Neural cell (in vitro differentiated cells): Measurements from ENCODE around the gene GCN1. TPM values are rescaled to one million over a fixed set of nuclear protein-coding genes. Genes with fewer than 3 reads are reported as not detected.

ENCODE experiments used
- H2AFZ ChIP-seq: fragments of 200-600, 300-800 bp; sonication (generic), shearing (Covaris generic); 2 replicates; pipeline ENCODE4 v1.6.0; 2014; ENCODE audit warnings: low read depth, mild to moderate bottlenecking, antibody characterized with exemption, low read length, moderate library complexity
- H3F3A ChIP-seq: fragments of 200-600 bp; shearing (Covaris generic); 2 replicates; pipeline ENCODE4 v1.6.1; 2016; ENCODE audit warnings: mild to moderate bottlenecking, moderate library complexity, mixed read lengths, antibody characterized with exemption, low read length; ENCODE audit not compliant: insufficient read depth, poor library complexity, severe bottlenecking
- H3K27ac ChIP-seq: fragments of 200-600, 300-800 bp; sonication (generic), shearing (Covaris generic); 2 replicates; pipeline ENCODE4 v1.5.1; 2014; ENCODE audit warnings: mild to moderate bottlenecking, low read length, moderate library complexity
- H3K27me3 ChIP-seq: fragments of 300-800, 200-600 bp; sonication (generic), shearing (Covaris generic); 2 replicates; pipeline ENCODE4 v1.6.0; 2014; ENCODE audit warnings: mild to moderate bottlenecking, low read depth, low read length, moderate library complexity; ENCODE audit not compliant: insufficient read depth
- H3K36me3 ChIP-seq: fragments of 300-800, 200-600 bp; sonication (generic), shearing (Covaris generic); 2 replicates; pipeline ENCODE4 v1.5.1; 2014; ENCODE audit warnings: mild to moderate bottlenecking, antibody characterized with exemption, low read length, moderate library complexity; ENCODE audit not compliant: insufficient read depth
- H3K4me2 ChIP-seq: fragments of 300-800, 200-600 bp; sonication (generic), shearing (Covaris generic); 2 replicates; pipeline ENCODE4 v1.6.0; 2014; ENCODE audit warnings: mild to moderate bottlenecking, low read length
- H3K4me3 ChIP-seq: fragments of 300-800, 200-600 bp; sonication (generic), shearing (Covaris generic); 2 replicates; pipeline ENCODE4 v1.5.1; 2014; ENCODE audit warnings: mild to moderate bottlenecking, low read length, moderate library complexity
- H3K79me2 ChIP-seq: fragments of 200-600 bp; shearing (Covaris generic); replicated peaks from 2 replicates; pipeline ENCODE4 v1.6.0; 2014; ENCODE audit warnings: mild to moderate bottlenecking, low read length, moderate library complexity; ENCODE audit not compliant: insufficient read depth
- H3K9ac ChIP-seq: fragments of 300-800, 200-600 bp; sonication (generic), shearing (Covaris generic); 2 replicates; pipeline ENCODE4 v1.6.1; 2016; ENCODE audit warnings: mild to moderate bottlenecking, low read length, mixed read lengths
- H3K9me2 ChIP-seq: fragments of 200-600 bp; shearing (Covaris generic); 2 replicates; pipeline ENCODE4 v1.6.1; 2016; ENCODE audit warnings: mild to moderate bottlenecking, low read length, mixed read lengths; ENCODE audit not compliant: insufficient read depth
- H3K9me3 ChIP-seq: fragments of 200-600, 300-800 bp; sonication (generic), shearing (Covaris generic); 2 replicates; pipeline ENCODE4 v1.6.1; 2016; ENCODE audit warnings: mild to moderate bottlenecking, mixed run types, low read length, moderate library complexity, mixed read lengths
- H4K20me1 ChIP-seq: fragments of 200-600 bp; shearing (Covaris generic); 2 replicates; pipeline ENCODE4 v1.6.1; 2016; ENCODE audit warnings: mild to moderate bottlenecking, mixed run types; ENCODE audit not compliant: insufficient read depth
- EP300 ChIP-seq: fragments of 450-650 bp; conservative IDR thresholded peaks from 2 replicates; pipeline ENCODE4 v1.6.1; 2014; ENCODE audit warnings: antibody characterized with exemption, mild to moderate bottlenecking, moderate library complexity; ENCODE audit not compliant: poor library complexity, severe bottlenecking
- EZH2 ChIP-seq: fragments of 200-600, 300-800 bp; shearing (Covaris generic), sonication (generic); IDR thresholded peaks from 2 replicates; pipeline ENCODE4 v1.6.1; 2014; ENCODE audit warnings: antibody characterized with exemption, low read length, borderline replicate concordance, mild to moderate bottlenecking; ENCODE audit not compliant: insufficient read depth, poor library complexity, severe bottlenecking
- MXI1 ChIP-seq: fragments of 450-650 bp; conservative IDR thresholded peaks from 2 replicates; pipeline ENCODE4 v1.6.1; 2014; ENCODE audit warnings: antibody characterized with exemption, mild to moderate bottlenecking; ENCODE audit not compliant: poor library complexity, severe bottlenecking
- POLR2AphosphoS5 ChIP-seq: IDR thresholded peaks from 2 replicates; pipeline ENCODE4 v1.6.1; 2012
- RAD21 ChIP-seq: fragments of 450-650 bp; conservative IDR thresholded peaks from 2 replicates; pipeline ENCODE4 v1.6.1; 2014; ENCODE audit warnings: antibody characterized with exemption, mild to moderate bottlenecking, moderate library complexity
- SMC3 ChIP-seq: fragments of 450-650 bp; conservative IDR thresholded peaks from 2 replicates; pipeline ENCODE4 v1.6.1; 2014; ENCODE audit warnings: antibody characterized with exemption, mild to moderate bottlenecking, moderate library complexity; ENCODE audit not compliant: poor library complexity
- TAF1 ChIP-seq: IDR thresholded peaks from 2 replicates; pipeline ENCODE4 v1.6.1; 2012; ENCODE audit warnings: low read depth
- polyA plus RNA-seq: library from polyadenylated mRNA; depleted of rRNA; stranded (reverse); fragments of >200 nt; gene quantifications from 2 replicates; pipeline ENCODE4 v1.2.3, GENCODE V29; 2014
- TF ChIP-seq, protein P1 (sequence below): IDR thresholded peaks from 2 replicates; pipeline ENCODE4 v1.6.1; 2012; ENCODE audit warnings: borderline replicate concordance
- TF ChIP-seq, protein P2 (sequence below): fragments of 450-650 bp; IDR thresholded peaks from 2 replicates; pipeline ENCODE4 v1.5.1; 2014; ENCODE audit warnings: antibody characterized with exemption, mild to moderate bottlenecking, moderate library complexity; ENCODE audit not compliant: poor library complexity, severe bottlenecking

GCN1 gene
- polyA plus RNA-seq, 1 donor from 2014 or later, result 21.5 TPM

DNA sequence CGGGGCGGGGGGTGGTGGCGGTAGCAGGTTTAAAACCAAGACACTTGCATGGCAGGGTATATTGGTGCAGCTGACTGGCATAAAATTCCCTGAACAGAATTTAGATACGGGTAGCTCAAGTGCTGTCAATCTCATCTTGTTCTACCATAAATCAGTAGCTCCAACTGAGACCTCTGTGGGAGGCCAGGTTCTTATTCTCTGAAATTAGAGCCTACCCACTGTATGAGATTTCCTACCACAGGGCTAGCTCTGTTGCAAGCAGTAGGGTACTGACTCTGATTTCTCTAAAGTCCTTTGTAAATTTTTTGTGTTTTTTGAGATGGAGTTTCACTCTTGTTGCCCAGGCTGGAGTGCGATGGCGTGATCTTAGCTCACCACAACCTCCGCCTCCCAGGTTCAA, 9.7 kb upstream of the GCN1 start:
- H3K4me3 ChIP-seq, result no peak overlapping the region
- H3K27me3 ChIP-seq, result no peaks in the 10 kb centered on the region
- H4K20me1 ChIP-seq, result no peaks in the 10 kb centered on the region
- H3F3A ChIP-seq, result no peaks in the 10 kb centered on the region
- H3K36me3 ChIP-seq, result peaks cover 6% of the 10 kb centered on the region
- H3K4me2 ChIP-seq, result no peak overlapping the region
- H3K9me2 ChIP-seq, result no peaks in the 10 kb centered on the region
- no peak overlapping the region for H3K9ac ChIP-seq
- H2AFZ ChIP-seq, result no peak overlapping the region
- TF ChIP-seq MXI1 (no peak), TAF1 (no peak), EP300 (no peak), SMC3 (no peak), POLR2AphosphoS5 (no peak), RAD21 (no peak), EZH2 (no peak)
- TF ChIP-seq, protein P1, sequence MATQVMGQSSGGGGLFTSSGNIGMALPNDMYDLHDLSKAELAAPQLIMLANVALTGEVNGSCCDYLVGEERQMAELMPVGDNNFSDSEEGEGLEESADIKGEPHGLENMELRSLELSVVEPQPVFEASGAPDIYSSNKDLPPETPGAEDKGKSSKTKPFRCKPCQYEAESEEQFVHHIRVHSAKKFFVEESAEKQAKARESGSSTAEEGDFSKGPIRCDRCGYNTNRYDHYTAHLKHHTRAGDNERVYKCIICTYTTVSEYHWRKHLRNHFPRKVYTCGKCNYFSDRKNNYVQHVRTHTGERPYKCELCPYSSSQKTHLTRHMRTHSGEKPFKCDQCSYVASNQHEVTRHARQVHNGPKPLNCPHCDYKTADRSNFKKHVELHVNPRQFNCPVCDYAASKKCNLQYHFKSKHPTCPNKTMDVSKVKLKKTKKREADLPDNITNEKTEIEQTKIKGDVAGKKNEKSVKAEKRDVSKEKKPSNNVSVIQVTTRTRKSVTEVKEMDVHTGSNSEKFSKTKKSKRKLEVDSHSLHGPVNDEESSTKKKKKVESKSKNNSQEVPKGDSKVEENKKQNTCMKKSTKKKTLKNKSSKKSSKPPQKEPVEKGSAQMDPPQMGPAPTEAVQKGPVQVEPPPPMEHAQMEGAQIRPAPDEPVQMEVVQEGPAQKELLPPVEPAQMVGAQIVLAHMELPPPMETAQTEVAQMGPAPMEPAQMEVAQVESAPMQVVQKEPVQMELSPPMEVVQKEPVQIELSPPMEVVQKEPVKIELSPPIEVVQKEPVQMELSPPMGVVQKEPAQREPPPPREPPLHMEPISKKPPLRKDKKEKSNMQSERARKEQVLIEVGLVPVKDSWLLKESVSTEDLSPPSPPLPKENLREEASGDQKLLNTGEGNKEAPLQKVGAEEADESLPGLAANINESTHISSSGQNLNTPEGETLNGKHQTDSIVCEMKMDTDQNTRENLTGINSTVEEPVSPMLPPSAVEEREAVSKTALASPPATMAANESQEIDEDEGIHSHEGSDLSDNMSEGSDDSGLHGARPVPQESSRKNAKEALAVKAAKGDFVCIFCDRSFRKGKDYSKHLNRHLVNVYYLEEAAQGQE, result no peak
- TF ChIP-seq, protein P2, sequence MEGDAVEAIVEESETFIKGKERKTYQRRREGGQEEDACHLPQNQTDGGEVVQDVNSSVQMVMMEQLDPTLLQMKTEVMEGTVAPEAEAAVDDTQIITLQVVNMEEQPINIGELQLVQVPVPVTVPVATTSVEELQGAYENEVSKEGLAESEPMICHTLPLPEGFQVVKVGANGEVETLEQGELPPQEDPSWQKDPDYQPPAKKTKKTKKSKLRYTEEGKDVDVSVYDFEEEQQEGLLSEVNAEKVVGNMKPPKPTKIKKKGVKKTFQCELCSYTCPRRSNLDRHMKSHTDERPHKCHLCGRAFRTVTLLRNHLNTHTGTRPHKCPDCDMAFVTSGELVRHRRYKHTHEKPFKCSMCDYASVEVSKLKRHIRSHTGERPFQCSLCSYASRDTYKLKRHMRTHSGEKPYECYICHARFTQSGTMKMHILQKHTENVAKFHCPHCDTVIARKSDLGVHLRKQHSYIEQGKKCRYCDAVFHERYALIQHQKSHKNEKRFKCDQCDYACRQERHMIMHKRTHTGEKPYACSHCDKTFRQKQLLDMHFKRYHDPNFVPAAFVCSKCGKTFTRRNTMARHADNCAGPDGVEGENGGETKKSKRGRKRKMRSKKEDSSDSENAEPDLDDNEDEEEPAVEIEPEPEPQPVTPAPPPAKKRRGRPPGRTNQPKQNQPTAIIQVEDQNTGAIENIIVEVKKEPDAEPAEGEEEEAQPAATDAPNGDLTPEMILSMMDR, result no peak
- H3K9me3 ChIP-seq, result no peaks in the 10 kb centered on the region
- peaks cover 16% of the 10 kb centered on the region for H3K79me2 ChIP-seq
- H3K27ac ChIP-seq, result no peak overlapping the region

DNA sequence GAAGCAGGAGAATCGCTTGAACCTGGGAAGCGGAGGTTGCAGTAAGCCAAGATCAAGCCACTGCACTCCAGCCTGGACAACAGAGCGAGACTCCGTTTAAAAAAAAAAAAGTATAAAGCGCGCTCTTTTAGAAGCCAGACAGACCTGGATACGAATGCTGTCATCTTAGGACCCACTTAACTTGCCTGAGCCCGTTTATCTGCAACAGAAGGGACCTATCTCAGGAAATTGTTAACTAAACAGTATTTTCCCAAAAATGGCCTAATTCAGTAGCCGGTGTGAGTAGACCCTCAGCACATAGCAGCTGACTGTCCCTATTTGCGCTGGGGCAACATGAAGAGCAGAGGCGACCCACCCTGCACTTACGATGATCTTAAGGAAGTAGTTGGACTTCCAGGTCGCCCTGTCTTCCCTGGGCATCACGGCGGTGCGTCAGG, 5.9 kb upstream of the GCN1 start:
- Histone ChIP-seq H3K27ac (peak overlapping the region; percentile 58), H3K4me3 (peak overlapping the region; percentile 76), H3K9me2 (no peaks in the 10 kb centered on the region), H4K20me1 (no peaks in the 10 kb centered on the region), H3F3A (no peaks in the 10 kb centered on the region), H3K36me3 (no peaks in the 10 kb centered on the region), H3K4me2 (peak overlapping the region; percentile 62), H3K9me3 (no peaks in the 10 kb centered on the region), H3K79me2 (peaks cover 16% of the 10 kb centered on the region), H2AFZ (no peak overlapping the region), H3K9ac (peak overlapping the region; percentile 73), H3K27me3 (no peaks in the 10 kb centered on the region)
- TF ChIP-seq, protein P1, result no peak
- TF ChIP-seq POLR2AphosphoS5, result no peak
- no peak for TF ChIP-seq EP300
- no peak for TF ChIP-seq MXI1
- TF ChIP-seq SMC3, result no peak
- TF ChIP-seq TAF1, result no peak
- TF ChIP-seq EZH2, result no peak
- no peak for TF ChIP-seq RAD21
- TF ChIP-seq, protein P2, result no peak
